Fibroblast of lung (primary cell): ENCODE data around the gene TTC13.

Experiments used
- EZH2 ChIP-seq: IDR thresholded peaks from 2 replicates; pipeline ENCODE4 v1.5.1; 2012; ENCODE audit warnings: low read length, control low read depth, mild to moderate bottlenecking; ENCODE audit errors: missing control alignments
- TF ChIP-seq, protein P1 (sequence below), 2 donors: IDR thresholded peaks in 1 of 2; conservative IDR thresholded peaks in 1 of 2; 1 replicate in 1 of 2; 2 replicates in 1 of 2; pipeline ENCODE4 v1.5.1; 2011 to 2012; ENCODE audit warnings: low read length in 2 of 2, control low read depth in 1 of 2, inconsistent platforms in 1 of 2, low read depth in 1 of 2, mild to moderate bottlenecking in 1 of 2

DNA sequence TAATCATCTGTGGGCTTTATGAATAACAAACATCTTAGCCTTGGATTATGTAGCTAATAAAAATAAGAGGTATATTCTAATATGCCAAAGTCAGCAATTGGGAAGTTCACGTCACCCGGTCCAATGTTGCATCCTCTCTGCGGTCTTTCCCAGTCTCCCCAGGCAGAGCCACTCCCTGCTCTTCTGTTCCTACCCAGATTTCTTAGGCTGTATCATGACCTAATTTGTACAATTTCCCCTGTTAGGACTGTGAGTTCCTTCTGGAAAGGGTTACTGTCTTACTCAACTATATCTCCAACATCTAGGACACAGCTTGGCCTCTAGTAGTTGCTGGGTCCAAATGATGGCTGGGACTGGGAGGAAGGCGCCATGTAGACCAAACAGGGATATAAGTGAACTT is 80.5 kb downstream of the TTC13 start:
- TF ChIP-seq, protein P1, sequence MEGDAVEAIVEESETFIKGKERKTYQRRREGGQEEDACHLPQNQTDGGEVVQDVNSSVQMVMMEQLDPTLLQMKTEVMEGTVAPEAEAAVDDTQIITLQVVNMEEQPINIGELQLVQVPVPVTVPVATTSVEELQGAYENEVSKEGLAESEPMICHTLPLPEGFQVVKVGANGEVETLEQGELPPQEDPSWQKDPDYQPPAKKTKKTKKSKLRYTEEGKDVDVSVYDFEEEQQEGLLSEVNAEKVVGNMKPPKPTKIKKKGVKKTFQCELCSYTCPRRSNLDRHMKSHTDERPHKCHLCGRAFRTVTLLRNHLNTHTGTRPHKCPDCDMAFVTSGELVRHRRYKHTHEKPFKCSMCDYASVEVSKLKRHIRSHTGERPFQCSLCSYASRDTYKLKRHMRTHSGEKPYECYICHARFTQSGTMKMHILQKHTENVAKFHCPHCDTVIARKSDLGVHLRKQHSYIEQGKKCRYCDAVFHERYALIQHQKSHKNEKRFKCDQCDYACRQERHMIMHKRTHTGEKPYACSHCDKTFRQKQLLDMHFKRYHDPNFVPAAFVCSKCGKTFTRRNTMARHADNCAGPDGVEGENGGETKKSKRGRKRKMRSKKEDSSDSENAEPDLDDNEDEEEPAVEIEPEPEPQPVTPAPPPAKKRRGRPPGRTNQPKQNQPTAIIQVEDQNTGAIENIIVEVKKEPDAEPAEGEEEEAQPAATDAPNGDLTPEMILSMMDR (conservative IDR thresholded peaks at IDR 0.05 in 1 of 2, IDR thresholded peaks at IDR 0.05 in 1 of 2; ENCODE audit: low read depth in 1 of 2, low read length in 2 of 2) = no peak
- TF ChIP-seq EZH2 = no peak
